ENCODE measurements around the gene HIP1.
"Not testable (repeated sequence)": the region's sequence is repeated elsewhere in the genome, so short reads cannot be mapped to it uniquely, and the experiment has no call there.

The HIP1 gene

DNA sequence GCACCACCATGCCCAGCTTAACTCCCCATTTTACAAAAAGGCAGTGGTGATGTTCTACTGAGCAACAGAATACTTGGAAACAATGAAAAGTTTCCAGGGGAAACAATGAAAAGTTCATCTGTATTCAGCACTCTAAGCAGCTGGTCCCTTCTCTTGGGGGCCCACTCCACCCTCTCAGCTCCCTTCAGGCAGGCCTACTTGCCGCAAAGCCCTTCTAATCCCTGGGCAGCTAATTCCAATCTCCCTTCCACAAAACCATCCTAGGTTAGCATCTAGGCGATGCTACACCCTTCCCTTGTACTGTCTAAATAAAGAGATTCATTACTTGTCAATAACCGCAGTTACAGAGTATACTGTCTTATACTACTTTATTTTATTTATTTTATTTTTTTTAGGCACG is 167.5 kb downstream of the HIP1 start:
- Histone ChIP-seq H4K20me1 (ENCODE audit: low read depth, low read length) (no peaks in the 10 kb centered on the region), H3K36me3 (ENCODE audit: low read length) (no peaks in the 10 kb centered on the region), H3K9me3 (ENCODE audit: insufficient read depth, low read length) (no peaks in the 10 kb centered on the region), H3K27me3 (ENCODE audit: low read length) (no peaks in the 10 kb centered on the region), H2AFZ (ENCODE audit: low read depth, low read length, severe bottlenecking) (no peak overlapping the region), H3F3A (ENCODE audit: insufficient read depth) (no peaks in the 10 kb centered on the region), H3K4me3 (ENCODE audit: insufficient read depth, low read length, poor library complexity, severe bottlenecking) (no peak overlapping the region), H3K79me2 (ENCODE audit: insufficient read depth, low read length) (no peaks in the 10 kb centered on the region), H3K4me2 (ENCODE audit: low read depth, low read length, poor library complexity, severe bottlenecking) (no peak overlapping the region), H3K27ac (ENCODE audit: low read depth, low read length) (no peak overlapping the region), H3K9me2 (replicated peaks; ENCODE audit: insufficient read depth, low read length) (no peaks in the 10 kb centered on the region), H3K9ac (ENCODE audit: low read length) (no peak overlapping the region)
- TF ChIP-seq, protein P1, sequence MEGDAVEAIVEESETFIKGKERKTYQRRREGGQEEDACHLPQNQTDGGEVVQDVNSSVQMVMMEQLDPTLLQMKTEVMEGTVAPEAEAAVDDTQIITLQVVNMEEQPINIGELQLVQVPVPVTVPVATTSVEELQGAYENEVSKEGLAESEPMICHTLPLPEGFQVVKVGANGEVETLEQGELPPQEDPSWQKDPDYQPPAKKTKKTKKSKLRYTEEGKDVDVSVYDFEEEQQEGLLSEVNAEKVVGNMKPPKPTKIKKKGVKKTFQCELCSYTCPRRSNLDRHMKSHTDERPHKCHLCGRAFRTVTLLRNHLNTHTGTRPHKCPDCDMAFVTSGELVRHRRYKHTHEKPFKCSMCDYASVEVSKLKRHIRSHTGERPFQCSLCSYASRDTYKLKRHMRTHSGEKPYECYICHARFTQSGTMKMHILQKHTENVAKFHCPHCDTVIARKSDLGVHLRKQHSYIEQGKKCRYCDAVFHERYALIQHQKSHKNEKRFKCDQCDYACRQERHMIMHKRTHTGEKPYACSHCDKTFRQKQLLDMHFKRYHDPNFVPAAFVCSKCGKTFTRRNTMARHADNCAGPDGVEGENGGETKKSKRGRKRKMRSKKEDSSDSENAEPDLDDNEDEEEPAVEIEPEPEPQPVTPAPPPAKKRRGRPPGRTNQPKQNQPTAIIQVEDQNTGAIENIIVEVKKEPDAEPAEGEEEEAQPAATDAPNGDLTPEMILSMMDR (IDR thresholded peaks at IDR 0.05; ENCODE audit: insufficient read depth, low read length, poor library complexity, severe bottlenecking), result no peak
- TF ChIP-seq EZH2phosphoT487 (conservative IDR thresholded peaks at IDR 0.05; ENCODE audit: low read length), result no peak

DNA sequence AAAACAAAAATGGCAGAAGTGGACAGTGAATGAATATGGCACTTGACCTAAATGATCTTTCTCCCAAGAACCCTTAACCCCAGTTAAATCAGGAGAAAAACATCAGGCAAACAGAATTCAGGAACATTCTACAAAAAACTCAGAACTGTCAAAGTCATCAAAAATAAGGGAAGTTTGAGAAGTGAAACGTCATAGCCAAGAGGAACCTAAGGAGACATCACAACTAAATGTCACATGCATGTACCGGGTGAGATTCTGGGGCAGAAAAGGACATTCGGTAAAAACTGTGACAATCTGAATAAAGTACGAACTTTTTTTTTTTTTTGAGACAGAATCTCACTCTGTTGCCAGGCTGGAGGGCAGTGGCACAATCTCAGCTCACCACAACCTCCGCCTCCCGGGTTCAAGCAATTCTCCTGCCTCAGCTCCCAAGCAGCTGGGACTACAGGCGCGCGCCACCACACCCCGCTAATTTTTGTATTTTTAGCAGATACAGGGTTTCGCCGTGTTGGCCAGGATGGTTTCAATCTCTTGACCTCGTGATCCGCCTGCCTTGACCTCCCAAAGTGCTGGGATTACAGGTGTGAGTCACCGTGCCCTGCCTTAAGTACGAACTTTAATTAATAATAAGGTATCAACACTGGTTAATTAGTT is 169.0 kb downstream of the HIP1 start:
- not testable (repeated sequence) for H3K27ac ChIP-seq (ENCODE audit: low read depth, low read length); H4K20me1 ChIP-seq (ENCODE audit: low read depth, low read length); H3K79me2 ChIP-seq (ENCODE audit: insufficient read depth, low read length); H3K4me3 ChIP-seq (ENCODE audit: insufficient read depth, low read length, poor library complexity, severe bottlenecking); H2AFZ ChIP-seq (ENCODE audit: low read depth, low read length, severe bottlenecking); H3K36me3 ChIP-seq (ENCODE audit: low read length); H3K9me2 ChIP-seq (replicated peaks; ENCODE audit: insufficient read depth, low read length); H3K27me3 ChIP-seq (ENCODE audit: low read length); H3F3A ChIP-seq (ENCODE audit: insufficient read depth); H3K9ac ChIP-seq (ENCODE audit: low read length); H3K4me2 ChIP-seq (ENCODE audit: low read depth, low read length, poor library complexity, severe bottlenecking); H3K9me3 ChIP-seq (ENCODE audit: insufficient read depth, low read length)

DNA sequence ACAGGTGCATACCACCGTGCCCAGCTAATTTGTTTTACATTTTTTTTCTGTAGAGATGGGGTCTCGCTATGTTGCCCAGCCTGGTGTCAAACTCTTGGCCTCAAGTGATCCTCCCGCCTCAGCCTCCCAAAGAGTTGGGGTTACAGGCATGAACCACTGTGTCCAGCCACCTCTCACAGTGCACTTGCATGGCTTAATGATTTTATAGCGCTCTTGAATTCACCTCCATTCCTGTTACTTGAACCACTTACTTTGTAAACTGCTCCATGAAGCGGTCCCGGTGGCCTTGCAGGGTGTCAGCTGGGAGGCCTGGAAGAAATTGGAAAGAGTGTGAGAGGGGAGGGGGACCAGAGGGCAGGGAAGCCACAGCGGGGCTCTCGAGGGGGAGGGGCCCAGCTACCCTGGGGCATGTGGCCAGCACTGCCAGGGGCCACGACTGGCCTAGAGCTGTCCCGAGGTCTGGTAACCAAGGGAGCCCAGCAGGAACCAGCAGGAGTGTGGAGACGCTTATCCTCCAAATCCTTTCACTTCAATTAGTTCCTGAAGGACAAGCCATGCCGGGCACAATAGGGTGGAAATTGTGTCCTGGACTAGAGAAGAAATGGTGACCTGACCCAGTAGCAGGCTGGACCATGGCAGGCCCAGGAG is 170.7 kb downstream of the HIP1 start:
- H3K9me2 ChIP-seq (replicated peaks; ENCODE audit: insufficient read depth, low read length), result no peaks in the 10 kb centered on the region
- no peak overlapping the region for H3K4me3 ChIP-seq (ENCODE audit: insufficient read depth, low read length, poor library complexity, severe bottlenecking)
- H3K27me3 ChIP-seq (ENCODE audit: low read length), result no peaks in the 10 kb centered on the region
- no peaks in the 10 kb centered on the region for H3K9me3 ChIP-seq (ENCODE audit: insufficient read depth, low read length)
- H3F3A ChIP-seq (ENCODE audit: insufficient read depth), result no peaks in the 10 kb centered on the region
- H3K27ac ChIP-seq (ENCODE audit: low read depth, low read length), result no peak overlapping the region
- H3K9ac ChIP-seq (ENCODE audit: low read length), result no peak overlapping the region
- H2AFZ ChIP-seq (ENCODE audit: low read depth, low read length, severe bottlenecking), result no peak overlapping the region
- no peak overlapping the region for H3K4me2 ChIP-seq (ENCODE audit: low read depth, low read length, poor library complexity, severe bottlenecking)
- no peaks in the 10 kb centered on the region for H3K36me3 ChIP-seq (ENCODE audit: low read length)
- no peaks in the 10 kb centered on the region for H3K79me2 ChIP-seq (ENCODE audit: insufficient read depth, low read length)
- TF ChIP-seq EZH2phosphoT487 (conservative IDR thresholded peaks at IDR 0.05; ENCODE audit: low read length), result no peak
- TF ChIP-seq, protein P1 (IDR thresholded peaks at IDR 0.05; ENCODE audit: insufficient read depth, low read length, poor library complexity, severe bottlenecking), result no peak
- no peaks in the 10 kb centered on the region for H4K20me1 ChIP-seq (ENCODE audit: low read depth, low read length)

DNA sequence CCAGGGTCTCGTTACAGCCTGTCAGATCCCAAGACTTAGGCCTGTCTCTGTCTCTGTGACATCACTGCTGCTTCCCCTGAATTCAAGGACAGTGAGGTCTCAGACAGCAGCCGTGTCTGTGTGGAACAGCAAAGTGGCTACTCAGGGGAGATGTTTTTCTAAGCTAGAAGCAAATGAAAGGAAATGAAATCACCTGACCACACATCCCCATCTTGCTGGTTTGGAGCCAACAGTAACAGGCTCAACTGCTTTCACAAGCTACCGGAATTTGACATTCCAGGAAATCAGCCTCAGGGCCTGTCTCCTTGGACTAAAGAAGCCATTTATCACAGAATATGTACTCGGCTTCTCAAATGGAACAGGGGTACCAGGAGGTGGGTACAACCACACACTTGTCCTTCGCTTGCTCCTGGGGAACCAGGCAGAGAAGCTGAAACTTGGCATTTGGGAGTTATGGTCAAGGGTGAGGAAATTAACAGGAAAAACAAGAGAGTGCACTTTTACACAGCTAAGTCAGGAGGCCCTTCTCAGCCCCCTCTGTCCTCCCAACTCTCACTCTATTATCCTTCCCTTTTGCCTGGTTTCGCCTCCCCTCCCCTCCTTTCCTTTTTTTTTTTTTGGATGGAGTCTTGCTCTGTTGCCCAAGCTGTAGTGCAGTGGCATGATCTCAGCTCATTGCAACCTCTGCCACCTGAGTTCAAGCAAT is 173.5 kb downstream of the HIP1 start:
- Histone ChIP-seq H3K9me2 (replicated peaks; ENCODE audit: insufficient read depth, low read length) (no peaks in the 10 kb centered on the region), H3K79me2 (ENCODE audit: insufficient read depth, low read length) (no peaks in the 10 kb centered on the region), H3K27me3 (ENCODE audit: low read length) (no peaks in the 10 kb centered on the region), H3K4me3 (ENCODE audit: insufficient read depth, low read length, poor library complexity, severe bottlenecking) (no peak overlapping the region), H3K27ac (ENCODE audit: low read depth, low read length) (no peak overlapping the region), H4K20me1 (ENCODE audit: low read depth, low read length) (no peaks in the 10 kb centered on the region), H3K9me3 (ENCODE audit: insufficient read depth, low read length) (no peaks in the 10 kb centered on the region), H3K9ac (ENCODE audit: low read length) (no peak overlapping the region), H3K36me3 (ENCODE audit: low read length) (no peaks in the 10 kb centered on the region), H3K4me2 (ENCODE audit: low read depth, low read length, poor library complexity, severe bottlenecking) (no peak overlapping the region), H3F3A (ENCODE audit: insufficient read depth) (no peaks in the 10 kb centered on the region), H2AFZ (ENCODE audit: low read depth, low read length, severe bottlenecking) (no peak overlapping the region)
- TF ChIP-seq, protein P1 (IDR thresholded peaks at IDR 0.05; ENCODE audit: insufficient read depth, low read length, poor library complexity, severe bottlenecking), result no peak
- TF ChIP-seq EZH2phosphoT487 (conservative IDR thresholded peaks at IDR 0.05; ENCODE audit: low read length), result no peak

Measured in SU-DHL-6 (cell line).